Measurements from ENCODE around the gene ANO2. TPM values are rescaled to one million over a fixed set of nuclear protein-coding genes. Genes with fewer than 3 reads are reported as not detected.

ANO2 gene
- total RNA-seq, 4 donors from 2014 or later, result 2.0 to 9.8 (median 4.9) TPM

DNA sequence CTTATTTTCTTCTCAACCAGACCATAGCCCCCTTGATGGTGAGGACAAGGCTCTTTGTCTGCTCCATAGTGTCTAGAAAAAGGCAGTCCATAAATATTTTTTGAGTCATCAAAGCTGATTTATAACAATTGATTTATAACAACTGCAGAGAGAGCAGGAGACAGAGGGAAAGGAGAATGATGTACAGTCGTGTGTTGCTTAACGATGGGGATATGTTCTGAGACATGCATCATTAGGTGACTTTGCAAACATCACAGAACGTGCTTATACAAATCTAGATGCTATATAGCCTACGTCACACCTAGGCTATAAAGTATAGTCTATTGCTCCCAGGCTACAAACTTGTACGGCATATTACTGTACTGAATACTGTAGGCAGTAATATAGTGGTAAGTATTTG, 369.8 kb downstream of the ANO2 start:
- no peaks in the 10 kb centered on the region for H3K9me3 ChIP-seq
- intact Hi-C loops (cut with DNase I; ENCODE audit: low total_unique reads) (no loop called here), in situ Hi-C loops (cut with MboI; ENCODE audit: low sequenced_read_pairs in 4 of 4) (no loop called here)
- no peak overlapping the region for H3K4me3 ChIP-seq
- TF ChIP-seq POLR2A (IDR thresholded peaks at IDR 0.05), result no peak
- TF ChIP-seq, protein P1, sequence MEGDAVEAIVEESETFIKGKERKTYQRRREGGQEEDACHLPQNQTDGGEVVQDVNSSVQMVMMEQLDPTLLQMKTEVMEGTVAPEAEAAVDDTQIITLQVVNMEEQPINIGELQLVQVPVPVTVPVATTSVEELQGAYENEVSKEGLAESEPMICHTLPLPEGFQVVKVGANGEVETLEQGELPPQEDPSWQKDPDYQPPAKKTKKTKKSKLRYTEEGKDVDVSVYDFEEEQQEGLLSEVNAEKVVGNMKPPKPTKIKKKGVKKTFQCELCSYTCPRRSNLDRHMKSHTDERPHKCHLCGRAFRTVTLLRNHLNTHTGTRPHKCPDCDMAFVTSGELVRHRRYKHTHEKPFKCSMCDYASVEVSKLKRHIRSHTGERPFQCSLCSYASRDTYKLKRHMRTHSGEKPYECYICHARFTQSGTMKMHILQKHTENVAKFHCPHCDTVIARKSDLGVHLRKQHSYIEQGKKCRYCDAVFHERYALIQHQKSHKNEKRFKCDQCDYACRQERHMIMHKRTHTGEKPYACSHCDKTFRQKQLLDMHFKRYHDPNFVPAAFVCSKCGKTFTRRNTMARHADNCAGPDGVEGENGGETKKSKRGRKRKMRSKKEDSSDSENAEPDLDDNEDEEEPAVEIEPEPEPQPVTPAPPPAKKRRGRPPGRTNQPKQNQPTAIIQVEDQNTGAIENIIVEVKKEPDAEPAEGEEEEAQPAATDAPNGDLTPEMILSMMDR (IDR thresholded peaks at IDR 0.05 in 4 of 5, conservative IDR thresholded peaks at IDR 0.05 in 1 of 5), result no peak
- ATAC-seq (no peak), DNase-seq (no peak)
- H3K27me3 ChIP-seq, result no peaks in the 10 kb centered on the region
- H3K4me1 ChIP-seq, result peaks cover 0 to 6% of the 10 kb centered on the region in 2 donors
- H3K27ac ChIP-seq, result no peak overlapping the region
- no peaks in the 10 kb centered on the region for H3K36me3 ChIP-seq

GRCh38 chr12:5573390-5573789, 371.7 kb downstream of the ANO2 start:
- ATAC-seq (no peak), DNase-seq (no peak)
- H3K27ac ChIP-seq, result no peak overlapping the region
- in situ Hi-C loops (cut with MboI; ENCODE audit: low sequenced_read_pairs in 4 of 4) (no loop called here), intact Hi-C loops (cut with DNase I; ENCODE audit: low total_unique reads) (no loop called here)
- peaks cover 0 to 10% (median 8%) of the 10 kb centered on the region in 3 donors for H3K27me3 ChIP-seq
- H3K36me3 ChIP-seq, result no peaks in the 10 kb centered on the region
- no peak overlapping the region for H3K4me3 ChIP-seq
- peaks cover 0 to 6% of the 10 kb centered on the region in 2 donors for H3K4me1 ChIP-seq
- H3K9me3 ChIP-seq, result no peaks in the 10 kb centered on the region
- TF ChIP-seq, protein P1 (IDR thresholded peaks at IDR 0.05 in 4 of 5, conservative IDR thresholded peaks at IDR 0.05 in 1 of 5), result no peak
- no peak for TF ChIP-seq POLR2A (IDR thresholded peaks at IDR 0.05)

- intact Hi-C loops (cut with DNase I; ENCODE audit: low total_unique reads) (no loop called here), in situ Hi-C loops (cut with MboI; ENCODE audit: low sequenced_read_pairs in 4 of 4) (no loop called here)
- H3K36me3 ChIP-seq, result no peaks in the 10 kb centered on the region
- H3K4me1 ChIP-seq, result peaks cover 0 to under 1% of the 10 kb centered on the region in 2 donors
- DNase-seq (no peak), ATAC-seq (no peak)
- no peak overlapping the region for H3K27ac ChIP-seq
- TF ChIP-seq, protein P1 (IDR thresholded peaks at IDR 0.05 in 4 of 5, conservative IDR thresholded peaks at IDR 0.05 in 1 of 5), result no peak
- no peak for TF ChIP-seq POLR2A (IDR thresholded peaks at IDR 0.05)
- peaks cover 7 to 15% (median 13%) of the 10 kb centered on the region in 3 donors for H3K27me3 ChIP-seq
- H3K9me3 ChIP-seq, result no peaks in the 10 kb centered on the region
- H3K4me3 ChIP-seq, result no peak overlapping the region
Observed at GRCh38 chr12:5571115-5571514, 373.9 kb downstream of the ANO2 start.

DNA sequence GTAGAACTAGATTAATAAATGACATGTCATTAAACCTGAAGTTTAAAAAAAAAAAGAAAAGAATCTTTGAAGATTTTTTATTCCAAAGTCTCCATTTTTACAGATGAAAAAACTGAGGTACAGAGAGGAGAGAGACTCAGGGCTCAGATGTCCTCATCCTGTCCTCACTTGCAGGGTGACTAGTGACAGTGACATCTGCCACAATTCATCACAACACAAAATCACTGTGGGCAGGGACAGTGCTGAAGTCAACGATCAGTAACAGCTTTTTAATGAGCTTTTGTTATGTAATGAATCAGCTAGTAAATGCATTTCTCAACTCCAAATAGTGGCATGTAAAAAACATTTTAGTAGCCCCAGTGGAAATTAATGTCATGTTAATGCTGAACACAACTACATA, 374.6 kb downstream of the ANO2 start:
- Histone ChIP-seq H3K9me3 (no peaks in the 10 kb centered on the region), H3K4me3 (no peak overlapping the region), H3K27me3 (peaks cover 13 to 21% (median 14%) of the 10 kb centered on the region in 3 donors), H3K36me3 (no peaks in the 10 kb centered on the region), H3K27ac (no peak overlapping the region), H3K4me1 (no peaks in the 10 kb centered on the region)
- ATAC-seq, result no peak
- intact Hi-C loops (cut with DNase I; ENCODE audit: low total_unique reads), result no loop called here
- in situ Hi-C loops (cut with MboI; ENCODE audit: low sequenced_read_pairs in 4 of 4), result no loop called here
- DNase-seq, result no peak
- no peak for TF ChIP-seq POLR2A (IDR thresholded peaks at IDR 0.05)
- TF ChIP-seq, protein P1 (IDR thresholded peaks at IDR 0.05 in 4 of 5, conservative IDR thresholded peaks at IDR 0.05 in 1 of 5), result no peak
